DMS 273 treated with DMSO at 0.1 percent for 48 hours (cell line): ENCODE measurements around the gene SNTG2.

Experiments
- DNase-seq: peaks from one replicate; lab custom pipeline; 2025; lab: John Stamatoyannopoulos, UW

SNTG2 gene

GRCh38 chr2:1318366-1319009 lies 367.8 kb downstream of the SNTG2 start:
- no peak for DNase-seq

DNA sequence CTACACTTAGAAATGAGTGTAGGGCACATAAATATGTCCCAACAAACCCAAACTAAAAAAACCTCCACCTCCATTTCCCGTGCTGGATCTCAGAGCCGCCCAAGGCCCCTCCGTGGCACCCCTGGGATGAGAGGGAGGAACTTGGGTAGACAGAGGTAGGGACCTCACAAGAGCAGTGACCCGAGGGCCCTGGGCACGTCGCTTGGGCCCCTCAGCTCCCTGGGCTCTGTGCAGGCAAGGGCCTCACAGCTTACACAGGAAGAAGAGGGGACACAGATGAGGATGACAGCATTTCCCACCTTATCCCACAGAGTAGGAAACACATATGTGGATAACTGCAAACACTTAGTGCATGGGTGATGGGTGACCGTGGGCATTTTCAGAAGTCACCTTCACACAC lies 368.7 kb downstream of the SNTG2 start:
- no peak for DNase-seq

GRCh38 chr2:1321321-1321720 lies 370.7 kb downstream of the SNTG2 start:
- no peak for DNase-seq

- DNase-seq = no peak
Measured at GRCh38 chr2:1324884-1325283, 374.2 kb downstream of the SNTG2 start.

- DNase-seq = no peak
Measured at GRCh38 chr2:1328684-1329083, 378.0 kb downstream of the SNTG2 start.

- DNase-seq = no peak
Measured at GRCh38 chr2:1339388-1340140, 388.9 kb downstream of the SNTG2 start.

GRCh38 chr2:1340141-1340512 lies 389.5 kb downstream of the SNTG2 start:
- DNase-seq = no peak

DNA sequence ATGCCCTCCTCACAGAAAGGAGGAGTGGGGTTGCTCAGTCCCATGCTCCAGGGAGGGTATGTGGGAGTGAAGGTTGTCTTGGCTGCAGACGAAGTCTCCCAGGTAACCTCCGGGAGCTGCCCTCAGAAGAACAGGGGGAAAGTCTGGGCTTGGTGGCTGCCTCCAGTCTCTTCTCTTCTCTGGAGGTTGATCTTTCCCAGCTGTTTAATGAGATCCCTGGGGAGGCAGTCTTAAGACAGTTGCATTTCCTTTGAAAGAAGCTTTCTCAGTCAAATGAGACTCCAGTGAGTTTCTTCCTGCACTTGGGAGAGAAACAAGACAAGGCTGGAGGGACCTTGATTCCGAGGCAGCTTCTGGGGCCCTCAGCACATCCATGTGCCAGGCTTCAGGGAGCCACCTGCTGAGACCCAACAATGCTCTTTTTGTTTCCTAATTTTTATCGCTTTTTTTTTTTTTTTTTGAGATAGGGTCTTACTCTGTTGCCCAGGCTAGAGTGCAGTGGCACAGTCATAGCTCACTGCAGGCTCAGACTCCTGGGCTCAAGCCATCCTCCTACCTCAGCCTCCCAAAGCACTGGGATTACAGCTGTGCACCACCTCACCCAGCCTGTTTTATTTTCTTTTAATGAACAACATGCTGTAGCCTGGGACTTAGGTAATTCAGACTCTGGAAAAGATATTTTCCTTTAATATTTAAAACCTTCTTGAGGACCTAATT lies 390.9 kb downstream of the SNTG2 start:
- DNase-seq = no peak

DNA sequence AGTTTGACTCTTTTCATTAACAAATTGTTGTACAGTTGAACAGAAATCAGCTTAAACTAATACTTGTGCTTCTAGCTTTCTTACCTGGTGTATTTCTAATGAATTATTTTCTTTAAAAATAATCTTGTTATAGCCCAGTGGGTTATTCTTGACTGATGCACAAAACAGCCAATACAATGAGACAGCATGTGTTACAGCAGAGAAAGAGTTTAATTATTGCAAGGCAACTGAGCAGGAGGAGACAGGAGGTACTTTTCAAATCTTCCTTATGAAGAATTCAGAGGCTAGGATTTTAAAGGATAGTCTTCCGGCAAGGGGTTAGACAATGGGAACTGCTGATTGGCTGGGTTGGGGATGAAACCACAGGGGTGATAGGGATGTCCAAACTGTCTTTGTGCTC lies 398.1 kb downstream of the SNTG2 start:
- no peak for DNase-seq

GRCh38 chr2:1350111-1350510 lies 399.5 kb downstream of the SNTG2 start:
- DNase-seq = no peak

- no peak for DNase-seq
Measured at GRCh38 chr2:1353124-1353523, 402.5 kb downstream of the SNTG2 start.

DNA sequence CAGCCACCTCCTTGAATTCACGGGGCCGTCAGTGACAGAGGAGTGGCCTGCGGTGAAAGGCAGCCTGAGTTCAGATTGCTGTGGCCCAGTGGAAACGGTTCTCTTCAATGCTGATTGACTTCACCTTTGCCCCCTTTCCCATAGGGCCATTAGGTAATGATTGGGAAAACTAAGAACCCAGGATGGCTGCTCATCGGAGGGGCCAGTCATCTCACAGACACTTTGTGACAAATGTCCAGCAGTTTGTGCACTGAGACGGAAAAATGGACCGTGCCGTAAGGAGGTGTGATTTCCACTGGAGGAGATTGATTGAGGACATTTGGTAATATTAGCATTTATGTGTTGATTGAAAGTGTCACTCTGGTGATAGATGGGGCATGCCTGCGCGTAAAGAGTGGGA lies 402.9 kb downstream of the SNTG2 start:
- no peak for DNase-seq

GRCh38 chr2:1360144-1360543 lies 409.5 kb downstream of the SNTG2 start:
- DNase-seq = no peak

DNA sequence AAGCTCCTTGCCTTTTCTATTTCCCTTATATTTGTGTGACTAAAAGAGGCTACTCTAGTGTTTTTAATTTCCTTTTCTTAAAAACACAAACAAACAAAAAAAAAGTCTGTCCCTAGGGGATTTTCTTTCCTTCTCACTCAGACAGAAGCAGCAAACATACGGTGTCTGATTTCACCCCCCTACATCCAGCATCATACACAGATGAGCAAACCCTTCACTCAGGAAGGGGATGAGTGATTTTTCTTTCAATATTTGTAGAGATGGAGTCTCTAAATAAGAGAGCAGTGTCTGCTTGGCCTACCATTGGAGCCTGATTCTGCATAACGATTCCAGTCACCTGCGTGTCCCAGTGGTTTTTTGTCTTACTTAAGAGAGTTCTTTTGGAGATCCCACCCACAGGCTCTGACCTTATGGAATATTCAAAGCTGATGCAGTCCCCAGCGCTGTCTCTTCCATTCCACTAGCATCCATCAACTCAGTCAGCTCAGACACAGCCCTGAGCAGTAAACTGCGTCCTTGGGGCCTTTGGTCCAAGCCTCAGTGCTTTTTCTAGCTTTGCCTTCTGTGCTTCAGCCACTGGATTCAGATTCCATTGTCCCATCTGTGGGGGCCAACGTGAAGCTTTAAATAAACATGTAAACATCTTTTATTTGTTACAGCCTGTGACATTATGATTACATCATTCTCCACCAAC lies 410.1 kb downstream of the SNTG2 start:
- no peak for DNase-seq

GRCh38 chr2:1363367-1363766 lies 412.7 kb downstream of the SNTG2 start:
- DNase-seq = no peak

DNA sequence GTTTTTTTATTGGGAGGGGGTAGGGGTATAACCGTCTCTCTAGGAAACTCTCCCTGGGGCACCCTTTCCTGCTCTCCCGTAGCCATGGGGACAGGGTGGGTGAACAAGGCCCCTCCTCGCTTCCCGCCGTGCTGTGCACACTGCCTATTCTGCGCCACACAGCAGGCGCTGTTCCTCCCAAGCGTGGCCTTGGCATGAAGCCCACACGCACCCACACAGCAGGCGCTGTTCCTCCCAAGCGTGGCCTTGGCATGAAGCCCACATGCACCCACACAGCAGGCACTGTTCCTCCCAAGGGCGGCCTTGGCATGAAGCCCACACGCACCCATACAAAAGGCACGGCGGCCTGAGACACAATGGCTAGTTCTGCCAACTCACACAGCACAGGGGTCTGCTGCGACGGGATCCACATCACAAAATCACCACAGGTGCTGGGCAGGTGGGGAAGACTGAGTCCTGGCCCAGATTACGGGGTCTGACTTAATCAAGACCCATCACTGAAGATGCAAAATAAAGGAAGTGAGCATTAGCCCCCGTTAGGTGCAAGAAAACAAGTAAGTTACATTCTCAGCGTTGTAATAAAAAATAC lies 416.0 kb downstream of the SNTG2 start:
- DNase-seq = no peak

- DNase-seq = no peak
Measured at GRCh38 chr2:1367601-1368000, 417.0 kb downstream of the SNTG2 start.

GRCh38 chr2:1369905-1370304 lies 419.3 kb downstream of the SNTG2 start:
- DNase-seq = no peak

DNA sequence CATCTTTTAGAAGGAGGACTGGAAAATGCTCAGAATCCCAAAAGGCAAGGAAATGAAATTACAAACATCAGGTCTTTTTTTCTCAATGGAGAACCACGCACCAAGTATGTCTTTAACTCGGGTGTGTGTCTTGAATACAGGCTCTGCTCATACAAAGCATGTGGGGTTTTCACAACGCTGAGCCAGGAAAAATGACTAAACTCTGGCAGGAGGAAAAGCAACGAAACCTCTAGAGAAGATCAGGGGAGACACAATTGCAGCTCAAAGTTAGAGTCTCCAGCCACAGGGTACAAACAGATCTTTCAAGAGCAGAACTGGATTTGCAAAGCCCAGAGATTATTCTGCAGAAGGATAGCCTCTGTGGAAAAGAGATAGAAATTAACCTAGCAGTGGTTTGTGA lies 419.8 kb downstream of the SNTG2 start:
- no peak for DNase-seq

DNA sequence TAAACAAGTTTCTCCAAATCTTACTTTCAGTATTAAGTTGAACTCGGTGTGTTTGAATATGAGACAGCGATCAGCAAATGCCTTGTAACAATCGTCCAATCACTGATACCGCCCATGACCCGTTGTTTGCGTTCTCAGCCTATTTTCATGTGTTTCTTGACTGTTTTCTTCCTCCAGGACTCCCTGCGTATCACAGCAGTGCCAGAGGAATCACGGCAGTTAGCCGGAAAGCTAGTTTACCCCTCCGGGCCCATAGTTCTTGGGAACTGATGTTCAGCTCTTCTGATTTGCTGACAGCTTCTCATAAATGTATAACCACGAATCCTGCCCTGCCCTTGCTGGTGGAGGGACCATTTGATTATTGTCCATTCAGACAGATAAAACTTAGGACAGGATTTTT lies 420.4 kb downstream of the SNTG2 start:
- no peak for DNase-seq

DNA sequence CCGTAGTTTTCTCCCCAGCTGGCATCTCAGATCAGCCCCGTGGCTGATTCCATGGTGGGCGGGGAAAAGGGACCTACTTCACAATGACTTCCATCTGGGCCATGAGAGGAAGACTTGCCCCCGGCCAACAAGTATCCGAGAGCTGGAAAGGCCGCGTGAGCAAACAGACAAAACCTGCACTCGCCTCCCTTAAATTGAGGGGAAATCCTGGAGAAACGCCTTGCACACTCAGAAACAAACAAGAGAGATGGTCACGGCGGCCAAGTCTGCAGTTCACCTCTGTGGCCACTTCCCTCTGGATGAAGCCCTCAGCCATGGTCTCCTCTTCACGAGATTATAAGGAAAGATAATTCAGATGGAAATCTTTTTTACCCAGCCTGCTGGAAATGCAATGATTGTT lies 423.2 kb downstream of the SNTG2 start:
- no peak for DNase-seq

- no peak for DNase-seq
Measured at GRCh38 chr2:1374287-1374686, 423.6 kb downstream of the SNTG2 start.
